Endothelial cell of umbilical vein (primary cell): Measurements from ENCODE around the gene PTPRE. TPM values are rescaled to one million over a fixed set of nuclear protein-coding genes. Genes with fewer than 3 reads are reported as not detected.

Source experiments
- BruUV-seq: library from RNA; stranded (reverse); fragments of 400-500 nt; replicated peaks from 2 replicates; lab custom pipeline; 2021; lab: Mats Ljungman, UMichigan
- CTCF ChIA-PET: fragments of 300-600, 350-600 bp; sonication (Branson Sonifier 250); formaldehyde crosslinking; loops from one replicate; lab custom pipeline; 2021; ENCODE audit warnings: antibody characterized with exemption, inconsistent platforms; lab: Charles Lee
- POLR2A ChIA-PET: fragments of 300-600, 350-600 bp; sonication (Branson Sonifier 250); formaldehyde crosslinking; loops from one replicate; lab custom pipeline; 2021; ENCODE audit warnings: antibody characterized with exemption, inconsistent platforms; lab: Charles Lee
- DNase-seq: peaks from one replicate; pipeline ENCODE4 v3.0.0-alpha.2; 2011; ENCODE audit warnings: low read depth, low spot score
- FAIRE-seq: peaks from 2 replicates; lab custom pipeline; 2011; peaks lifted over from hg19 to GRCh38; lab: Jason Lieb, UNC
- H2AFZ ChIP-seq: 2 replicates; pipeline ENCODE4 v1.6.0; 2012; ENCODE audit warnings: low read depth, low read length, control low read depth, inconsistent platforms
- H3K27ac ChIP-seq: 2 replicates; pipeline ENCODE4 v1.5.1; 2011; ENCODE audit warnings: low read depth, mild to moderate bottlenecking, control low read depth, low read length, moderate library complexity; ENCODE audit not compliant: insufficient read depth
- H3K27me3 ChIP-seq, 2 experiments: 2 replicates each; pipeline versions ENCODE4 v1.6.0 to v1.6.1; 2011; ENCODE audit warnings: low read length in 2 of 2, mixed read lengths in 1 of 2; ENCODE audit not compliant: control insufficient read depth in 2 of 2, insufficient read depth in 2 of 2
- H3K36me3 ChIP-seq, 2 experiments: 2 replicates in 1 of 2; 3 replicates in 1 of 2; pipeline ENCODE4 v1.5.1; 2011; ENCODE audit warnings: low read length in 2 of 2, mild to moderate bottlenecking in 1 of 2, moderate library complexity in 1 of 2; ENCODE audit not compliant: control insufficient read depth in 2 of 2, insufficient read depth in 2 of 2; ENCODE audit errors: extremely low read depth in 1 of 2
- H3K4me1 ChIP-seq: 3 replicates; pipeline ENCODE4 v1.5.1; 2011; ENCODE audit warnings: mild to moderate bottlenecking, low read length; ENCODE audit not compliant: control insufficient read depth, insufficient read depth; ENCODE audit errors: extremely low read depth
- H3K4me2 ChIP-seq: 2 replicates; pipeline ENCODE4 v1.6.1; 2011; ENCODE audit warnings: low read length, control low read depth, mixed read lengths; ENCODE audit not compliant: insufficient read depth
- H3K4me3 ChIP-seq, 3 experiments: fragments of 200-600 bp in 1 of 3; sonication (generic), shearing (Covaris generic) in 1 of 3; replicated peaks in 1 of 3; 2 replicates each; pipeline ENCODE4 v1.5.1; 2011 to 2016; ENCODE audit warnings: control low read depth in 3 of 3, low read length in 3 of 3, mild to moderate bottlenecking in 2 of 3, inconsistent platforms in 1 of 3, low read depth in 1 of 3, moderate library complexity in 1 of 3; ENCODE audit not compliant: insufficient read depth in 1 of 3
- H3K79me2 ChIP-seq: 2 replicates; pipeline ENCODE4 v1.6.0; 2012; ENCODE audit warnings: low read length, inconsistent platforms; ENCODE audit not compliant: control insufficient read depth, insufficient read depth
- H3K9ac ChIP-seq: replicated peaks from 2 replicates; pipeline ENCODE3; 2011; ENCODE audit warnings: low read length, control low read depth; ENCODE audit not compliant: insufficient read depth; ENCODE audit errors: extremely low read depth
- H3K9me1 ChIP-seq: replicated peaks from 3 replicates; pipeline ENCODE4 v1.6.0; 2011; ENCODE audit warnings: mild to moderate bottlenecking, low read length; ENCODE audit not compliant: control insufficient read depth, insufficient read depth; ENCODE audit errors: extremely low read depth
- H3K9me3 ChIP-seq: replicated peaks from 2 replicates; pipeline ENCODE4 v1.5.1; 2012; ENCODE audit warnings: low read length, inconsistent platforms; ENCODE audit not compliant: control insufficient read depth, insufficient read depth
- H4K20me1 ChIP-seq: replicated peaks from 2 replicates; pipeline ENCODE3; 2011; ENCODE audit warnings: mild to moderate bottlenecking, low read length; ENCODE audit not compliant: control insufficient read depth, insufficient read depth; ENCODE audit errors: extremely low read depth
- EZH2 ChIP-seq: IDR thresholded peaks from 2 replicates; pipeline ENCODE4 v1.6.1; 2012; ENCODE audit warnings: borderline replicate concordance, low read depth, mild to moderate bottlenecking, moderate library complexity, low read length, inconsistent platforms; ENCODE audit not compliant: severe bottlenecking
- FOS ChIP-seq: IDR thresholded peaks from 2 replicates; pipeline ENCODE4 v1.6.1; 2011; ENCODE audit warnings: mild to moderate bottlenecking, low read length, moderate library complexity, borderline replicate concordance; ENCODE audit not compliant: insufficient read depth
- GATA2 ChIP-seq: IDR thresholded peaks from 2 replicates; pipeline ENCODE4 v1.7.0; 2011; ENCODE audit warnings: low read depth, mild to moderate bottlenecking, moderate library complexity, mixed read lengths, low read length; ENCODE audit not compliant: insufficient read length, insufficient read depth
- JUN ChIP-seq: IDR thresholded peaks from 2 replicates; pipeline ENCODE4 v1.6.1; 2011; ENCODE audit warnings: borderline replicate concordance, low read depth; ENCODE audit not compliant: insufficient read length, insufficient read depth
- MYC ChIP-seq: IDR thresholded peaks from one replicate; pipeline ENCODE4 v1.6.1; 2011; ENCODE audit warnings: mild to moderate bottlenecking, low read depth, low read length
- POLR2A ChIP-seq: IDR thresholded peaks from 2 replicates; pipeline ENCODE4 v1.6.1; 2012; ENCODE audit warnings: low read depth, mild to moderate bottlenecking, control low read depth, low read length
- POLR2AphosphoS5 ChIP-seq: IDR thresholded peaks from 2 replicates; pipeline ENCODE4 v1.6.1; 2012; ENCODE audit warnings: low read depth, mild to moderate bottlenecking, control low read depth, low read length, moderate library complexity; ENCODE audit not compliant: insufficient read depth
- dilution Hi-C: fragments of 300-500 bp; cut with MboI; formaldehyde crosslinking; loops from one replicate; pipeline ENCODE4 v1.15.0; 2019; ENCODE audit warnings: low sequenced_read_pairs; ENCODE audit not compliant: extremely low pct_ligation_motif_present
- intact Hi-C: fragments of 100-400 bp; cut with micrococcal nuclease; formaldehyde crosslinking; loops from one replicate; pipeline ENCODE4 v1.10.0; 2022
- polyA plus RNA-seq, 4 experiments: library from polyadenylated mRNA; depleted of rRNA in 3 of 4; stranded (reverse) in 3 of 4; unstranded in 1 of 4; fragments of >200 nt; gene quantifications; 2 replicates each; pipeline versions ENCODE4 v1.2.1 to v1.2.3, GENCODE V29; 2011 to 2012; ENCODE audit warnings: missing spikeins in 1 of 4
- total RNA-seq: library from RNA; stranded (reverse); gene quantifications from 2 replicates; pipeline ENCODE4 v1.2.3, GENCODE V29; 2021
- TF ChIP-seq, protein P1 (sequence below): IDR thresholded peaks from 2 replicates; pipeline ENCODE4 v1.6.1; 2011; ENCODE audit not compliant: insufficient read depth, insufficient read length
- TF ChIP-seq, protein P2 (sequence below), 2 donors: IDR thresholded peaks; 1 replicate in 1 of 2; 2 replicates in 1 of 2; pipeline ENCODE4 v1.5.1; 2011; ENCODE audit warnings: low read length in 2 of 2, mild to moderate bottlenecking in 2 of 2, moderate library complexity in 2 of 2, control low read depth in 1 of 2, inconsistent platforms in 1 of 2, low read depth in 1 of 2; ENCODE audit not compliant: insufficient read depth in 1 of 2; ENCODE audit errors: extremely low read depth in 1 of 2

PTPRE gene
- total and polyA plus RNA-seq, 2 donors (not counting 3 experiments of a cell fraction or from before 2014, with no cell fraction given): 37.3 to 116 TPM

DNA sequence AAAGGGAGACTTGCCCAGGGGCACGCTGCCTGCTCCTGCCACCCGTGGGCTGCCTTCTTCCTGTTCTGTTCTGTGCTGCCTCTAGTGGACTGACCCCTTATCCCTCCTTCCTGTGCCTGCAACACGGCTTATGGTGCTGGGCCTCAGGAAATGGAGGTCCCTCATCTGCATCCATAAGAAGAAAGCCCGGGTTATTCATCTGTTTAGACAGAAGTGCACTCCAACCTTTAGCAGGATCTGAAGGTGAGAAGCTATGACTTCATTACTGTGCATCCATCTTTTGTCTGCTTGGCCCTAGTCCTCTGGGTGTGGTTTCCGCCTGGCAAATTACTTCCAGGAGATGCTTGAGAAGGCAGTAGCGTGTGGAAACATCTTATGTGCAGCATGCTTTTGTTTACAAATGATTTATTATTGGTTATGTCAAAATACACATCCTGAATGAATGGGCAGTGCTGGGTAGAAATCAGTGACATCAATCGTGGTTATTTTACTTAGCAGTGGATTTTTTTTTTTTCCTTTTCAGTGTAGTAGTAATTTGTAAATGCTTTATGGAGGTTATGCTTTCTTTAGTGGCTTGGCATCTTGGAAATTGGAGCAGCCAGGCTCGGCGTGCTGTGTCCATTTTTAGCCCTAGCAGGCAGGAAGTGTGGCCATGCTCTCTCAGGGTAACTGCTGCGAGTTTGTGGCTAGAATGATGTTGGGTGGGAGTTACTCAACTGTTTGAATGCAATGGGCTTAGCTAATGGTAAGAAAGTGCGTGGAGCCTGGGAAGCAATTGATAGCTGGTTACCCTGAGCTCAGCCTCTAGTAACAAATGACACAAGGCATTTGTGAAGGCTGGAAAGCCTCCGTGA, 12.7 kb downstream of the PTPRE start:
- Histone ChIP-seq H4K20me1 (no peaks in the 10 kb centered on the region), H2AFZ (no peak overlapping the region), H3K4me2 (no peak overlapping the region), H3K9ac (no peak overlapping the region), H3K9me3 (no peaks in the 10 kb centered on the region), H3K4me1 (peaks cover 53% of the 10 kb centered on the region), H3K27ac (peak overlapping the region; percentile 31), H3K9me1 (no peaks in the 10 kb centered on the region), H3K27me3 (no peaks in the 10 kb centered on the region), H3K79me2 (peaks cover 25% of the 10 kb centered on the region), H3K4me3 (no peak overlapping the region), H3K36me3 (peaks cover 0 to 5% of the 10 kb centered on the region in 2 experiments)
- DNase-seq (peak; percentile 83), FAIRE-seq (peak; percentile 99)
- TF ChIP-seq, protein P1, sequence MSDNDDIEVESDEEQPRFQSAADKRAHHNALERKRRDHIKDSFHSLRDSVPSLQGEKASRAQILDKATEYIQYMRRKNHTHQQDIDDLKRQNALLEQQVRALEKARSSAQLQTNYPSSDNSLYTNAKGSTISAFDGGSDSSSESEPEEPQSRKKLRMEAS: peak; percentile 9
- TF ChIP-seq FOS (peak; percentile 36), MYC (peak; percentile 42), POLR2AphosphoS5 (peak; percentile 73), JUN (peak; percentile 43), GATA2 (peak; percentile 28), POLR2A (no peak), EZH2 (no peak)
- TF ChIP-seq, protein P2, sequence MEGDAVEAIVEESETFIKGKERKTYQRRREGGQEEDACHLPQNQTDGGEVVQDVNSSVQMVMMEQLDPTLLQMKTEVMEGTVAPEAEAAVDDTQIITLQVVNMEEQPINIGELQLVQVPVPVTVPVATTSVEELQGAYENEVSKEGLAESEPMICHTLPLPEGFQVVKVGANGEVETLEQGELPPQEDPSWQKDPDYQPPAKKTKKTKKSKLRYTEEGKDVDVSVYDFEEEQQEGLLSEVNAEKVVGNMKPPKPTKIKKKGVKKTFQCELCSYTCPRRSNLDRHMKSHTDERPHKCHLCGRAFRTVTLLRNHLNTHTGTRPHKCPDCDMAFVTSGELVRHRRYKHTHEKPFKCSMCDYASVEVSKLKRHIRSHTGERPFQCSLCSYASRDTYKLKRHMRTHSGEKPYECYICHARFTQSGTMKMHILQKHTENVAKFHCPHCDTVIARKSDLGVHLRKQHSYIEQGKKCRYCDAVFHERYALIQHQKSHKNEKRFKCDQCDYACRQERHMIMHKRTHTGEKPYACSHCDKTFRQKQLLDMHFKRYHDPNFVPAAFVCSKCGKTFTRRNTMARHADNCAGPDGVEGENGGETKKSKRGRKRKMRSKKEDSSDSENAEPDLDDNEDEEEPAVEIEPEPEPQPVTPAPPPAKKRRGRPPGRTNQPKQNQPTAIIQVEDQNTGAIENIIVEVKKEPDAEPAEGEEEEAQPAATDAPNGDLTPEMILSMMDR (IDR thresholded peaks at IDR 0.05; ENCODE audit: extremely low read depth in 1 of 2, insufficient read depth in 1 of 2, low read depth in 1 of 2, low read length in 2 of 2): peak; percentile 57 to 61
- intact Hi-C loops: loop anchor here (1.0 kb wide), 6 partner anchors 9 to 90 kb away; no protein-coding TSS in a partner anchor
- ChIA-PET POLR2A (interaction anchor here (1.0 kb wide), 1 partner anchor 57 kb away, joined by 3 read pairs; no protein-coding TSS in a partner anchor), CTCF (interaction anchor here (1.0 to 10.3 kb wide), 6 partner anchors 8 to 91 kb away, joined by 3 to 68 read pairs (median 6); partner anchors contain the start of gene PTPRE)
- no TSS peak for BruUV-seq
- dilution Hi-C loops: no loop called here
